GM12878 (cell line): ENCODE results near the gene TDRD7. TPM values are rescaled to one million over a fixed set of nuclear protein-coding genes. Genes with fewer than 3 reads are reported as not detected.

Experiments
- ATF7 ChIP-seq: fragments of 450-650 bp; IDR thresholded peaks from 2 replicates; pipeline ENCODE4 v1.6.1; 2016; ENCODE audit warnings: low read depth, mild to moderate bottlenecking
- CBFB ChIP-seq: IDR thresholded peaks from 2 replicates; pipeline ENCODE4 v1.6.1; 2016; ENCODE audit warnings: antibody characterized with exemption, low read depth
- CBX3 ChIP-seq: fragments of 200-600 bp; sonication (generic); IDR thresholded peaks from 2 replicates; pipeline ENCODE4 v1.6.1; 2016; ENCODE audit warnings: low read depth, borderline replicate concordance
- CREB1 ChIP-seq: IDR thresholded peaks from 2 replicates; pipeline ENCODE4 v1.6.1; 2012; ENCODE audit warnings: low read depth, mild to moderate bottlenecking, inconsistent platforms
- E4F1 ChIP-seq: fragments of 450-650 bp; IDR thresholded peaks from 2 replicates; pipeline ENCODE4 v1.6.1; 2018; ENCODE audit warnings: borderline replicate concordance, mild to moderate bottlenecking; ENCODE audit not compliant: partially characterized antibody
- EED ChIP-seq: sonication (generic); IDR thresholded peaks from 2 replicates; pipeline ENCODE4 v1.6.1; 2016; ENCODE audit warnings: antibody characterized with exemption, low read depth
- FOXK2 ChIP-seq: fragments of 450-650 bp; IDR thresholded peaks from 2 replicates; pipeline ENCODE4 v1.6.1; 2017; ENCODE audit warnings: mild to moderate bottlenecking, moderate library complexity
- NBN ChIP-seq: fragments of 450-650 bp; IDR thresholded peaks from 2 replicates; pipeline ENCODE4 v1.6.1; 2016
- POU2F2 ChIP-seq: IDR thresholded peaks from 3 replicates; pipeline ENCODE4 v1.6.1; 2011; ENCODE audit warnings: low read depth, mild to moderate bottlenecking, low read length, borderline replicate concordance
- RUNX3 ChIP-seq: IDR thresholded peaks from 2 replicates; pipeline ENCODE4 v1.6.1; 2012; ENCODE audit warnings: low read length, inconsistent platforms
- SMARCA5 ChIP-seq: fragments of 450-650 bp; IDR thresholded peaks from 2 replicates; pipeline ENCODE4 v1.6.1; 2017; ENCODE audit warnings: mild to moderate bottlenecking
- SMC3 ChIP-seq: IDR thresholded peaks from 2 replicates; pipeline ENCODE4 v1.6.1; 2011; ENCODE audit warnings: low read length, improper control_type of control experiment, borderline replicate concordance
- STAT3 ChIP-seq: IDR thresholded peaks from 2 replicates; pipeline ENCODE4 v1.6.1; 2011; ENCODE audit warnings: low read depth, low read length, improper control_type of control experiment
- WRNIP1 ChIP-seq: IDR thresholded peaks from 2 replicates; pipeline ENCODE4 v1.6.1; 2011; ENCODE audit warnings: low read depth, low read length, improper control_type of control experiment, borderline replicate concordance
- YY1 ChIP-seq: IDR thresholded peaks from 2 replicates; pipeline ENCODE4 v1.6.1; 2011; ENCODE audit warnings: low read depth, mild to moderate bottlenecking, low read length
- polyA plus RNA-seq, 11 experiments: library from polyadenylated mRNA; depleted of rRNA in 4 of 11; unstranded in 6 of 11; stranded (reverse) in 5 of 11; fragments of >200 nt; fragmentation: Nextera tagmentation in 4 of 11; fragmentation: Illumina TruSeq in 1 of 11; extraction: Ambion mirVana in 4 of 11; extraction: Trizol in 1 of 11; gene quantifications; 1 replicate in 1 of 11; 2 replicates in 10 of 11; pipeline versions ENCODE4 v1.2.1 to v1.2.3, GENCODE V29; 2011 to 2016; ENCODE audit warnings: inconsistent platforms in 2 of 11, missing spikeins in 2 of 11, low read depth in 1 of 11
- total RNA-seq, 4 experiments: library from RNA; depleted of rRNA in 3 of 4; stranded (reverse); fragments of >200 nt in 3 of 4; fragmentation: Illumina TruSeq in 1 of 4; extraction: Trizol in 1 of 4; gene quantifications; 2 replicates each; pipeline versions ENCODE4 v1.2.1 to v1.2.3, GENCODE V29; 2013 to 2021
- TF ChIP-seq, protein P1 (sequence below): IDR thresholded peaks from 2 replicates; pipeline ENCODE4 v1.6.1; 2011; ENCODE audit warnings: low read depth, low read length, improper control_type of control experiment, borderline replicate concordance
- TF ChIP-seq, protein P2 (sequence below): IDR thresholded peaks from 2 replicates; pipeline ENCODE4 v1.6.1; 2012; ENCODE audit warnings: low read length, inconsistent platforms
- TF ChIP-seq, protein P3 (sequence below): IDR thresholded peaks from 2 replicates; pipeline ENCODE4 v1.6.1; 2012; ENCODE audit warnings: low read depth, low read length, improper control_type of control experiment
- TF ChIP-seq, protein P4 (sequence below): fragments of 450-650 bp; formaldehyde crosslinking; IDR thresholded peaks from 2 replicates; pipeline ENCODE4 v1.5.0; 2022; ENCODE audit warnings: mild to moderate bottlenecking, missing genetic modification characterization
- TF ChIP-seq, protein P5 (sequence below): fragments of 150-350 bp; IDR thresholded peaks from 2 replicates; pipeline ENCODE4 v1.6.1; 2016; ENCODE audit warnings: low read depth, low read length

The TDRD7 gene
- total and polyA plus RNA-seq, 10 of the 15 experiments (the other 5 are each of a cell fraction or from before 2014, with no cell fraction given): 5.7 to 26.4 (median 16.2) TPM

GRCh38 chr9:97500263-97500662, 88.4 kb downstream of the TDRD7 start (continued):
- no peak for TF ChIP-seq E4F1
- TF ChIP-seq, protein P1, sequence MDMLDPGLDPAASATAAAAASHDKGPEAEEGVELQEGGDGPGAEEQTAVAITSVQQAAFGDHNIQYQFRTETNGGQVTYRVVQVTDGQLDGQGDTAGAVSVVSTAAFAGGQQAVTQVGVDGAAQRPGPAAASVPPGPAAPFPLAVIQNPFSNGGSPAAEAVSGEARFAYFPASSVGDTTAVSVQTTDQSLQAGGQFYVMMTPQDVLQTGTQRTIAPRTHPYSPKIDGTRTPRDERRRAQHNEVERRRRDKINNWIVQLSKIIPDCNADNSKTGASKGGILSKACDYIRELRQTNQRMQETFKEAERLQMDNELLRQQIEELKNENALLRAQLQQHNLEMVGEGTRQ: no peak
- 0 out of 2 replicates have a peak, but pooled peaks have one; percentile 32 for TF ChIP-seq EED
- no peak for TF ChIP-seq NBN
- TF ChIP-seq, protein P2, sequence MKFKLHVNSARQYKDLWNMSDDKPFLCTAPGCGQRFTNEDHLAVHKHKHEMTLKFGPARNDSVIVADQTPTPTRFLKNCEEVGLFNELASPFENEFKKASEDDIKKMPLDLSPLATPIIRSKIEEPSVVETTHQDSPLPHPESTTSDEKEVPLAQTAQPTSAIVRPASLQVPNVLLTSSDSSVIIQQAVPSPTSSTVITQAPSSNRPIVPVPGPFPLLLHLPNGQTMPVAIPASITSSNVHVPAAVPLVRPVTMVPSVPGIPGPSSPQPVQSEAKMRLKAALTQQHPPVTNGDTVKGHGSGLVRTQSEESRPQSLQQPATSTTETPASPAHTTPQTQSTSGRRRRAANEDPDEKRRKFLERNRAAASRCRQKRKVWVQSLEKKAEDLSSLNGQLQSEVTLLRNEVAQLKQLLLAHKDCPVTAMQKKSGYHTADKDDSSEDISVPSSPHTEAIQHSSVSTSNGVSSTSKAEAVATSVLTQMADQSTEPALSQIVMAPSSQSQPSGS: peak; percentile 29; the same call in 1 of the 2 replicates
- no peak for TF ChIP-seq YY1
- no peak for TF ChIP-seq SMARCA5
- no peak for TF ChIP-seq WRNIP1
- no peak for TF ChIP-seq CREB1
- TF ChIP-seq, protein P3, sequence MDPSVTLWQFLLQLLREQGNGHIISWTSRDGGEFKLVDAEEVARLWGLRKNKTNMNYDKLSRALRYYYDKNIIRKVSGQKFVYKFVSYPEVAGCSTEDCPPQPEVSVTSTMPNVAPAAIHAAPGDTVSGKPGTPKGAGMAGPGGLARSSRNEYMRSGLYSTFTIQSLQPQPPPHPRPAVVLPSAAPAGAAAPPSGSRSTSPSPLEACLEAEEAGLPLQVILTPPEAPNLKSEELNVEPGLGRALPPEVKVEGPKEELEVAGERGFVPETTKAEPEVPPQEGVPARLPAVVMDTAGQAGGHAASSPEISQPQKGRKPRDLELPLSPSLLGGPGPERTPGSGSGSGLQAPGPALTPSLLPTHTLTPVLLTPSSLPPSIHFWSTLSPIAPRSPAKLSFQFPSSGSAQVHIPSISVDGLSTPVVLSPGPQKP: no peak
- TF ChIP-seq STAT3: no peak
- TF ChIP-seq FOXK2: no peak
- TF ChIP-seq, protein P4, sequence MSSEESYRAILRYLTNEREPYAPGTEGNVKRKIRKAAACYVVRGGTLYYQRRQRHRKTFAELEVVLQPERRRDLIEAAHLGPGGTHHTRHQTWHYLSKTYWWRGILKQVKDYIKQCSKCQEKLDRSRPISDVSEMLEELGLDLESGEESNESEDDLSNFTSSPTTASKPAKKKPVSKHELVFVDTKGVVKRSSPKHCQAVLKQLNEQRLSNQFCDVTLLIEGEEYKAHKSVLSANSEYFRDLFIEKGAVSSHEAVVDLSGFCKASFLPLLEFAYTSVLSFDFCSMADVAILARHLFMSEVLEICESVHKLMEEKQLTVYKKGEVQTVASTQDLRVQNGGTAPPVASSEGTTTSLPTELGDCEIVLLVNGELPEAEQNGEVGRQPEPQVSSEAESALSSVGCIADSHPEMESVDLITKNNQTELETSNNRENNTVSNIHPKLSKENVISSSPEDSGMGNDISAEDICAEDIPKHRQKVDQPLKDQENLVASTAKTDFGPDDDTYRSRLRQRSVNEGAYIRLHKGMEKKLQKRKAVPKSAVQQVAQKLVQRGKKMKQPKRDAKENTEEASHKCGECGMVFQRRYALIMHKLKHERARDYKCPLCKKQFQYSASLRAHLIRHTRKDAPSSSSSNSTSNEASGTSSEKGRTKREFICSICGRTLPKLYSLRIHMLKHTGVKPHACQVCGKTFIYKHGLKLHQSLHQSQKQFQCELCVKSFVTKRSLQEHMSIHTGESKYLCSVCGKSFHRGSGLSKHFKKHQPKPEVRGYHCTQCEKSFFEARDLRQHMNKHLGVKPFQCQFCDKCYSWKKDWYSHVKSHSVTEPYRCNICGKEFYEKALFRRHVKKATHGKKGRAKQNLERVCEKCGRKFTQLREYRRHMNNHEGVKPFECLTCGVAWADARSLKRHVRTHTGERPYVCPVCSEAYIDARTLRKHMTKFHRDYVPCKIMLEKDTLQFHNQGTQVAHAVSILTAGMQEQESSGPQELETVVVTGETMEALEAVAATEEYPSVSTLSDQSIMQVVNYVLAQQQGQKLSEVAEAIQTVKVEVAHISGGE (CRISPR knock-in tag): no peak
- TF ChIP-seq CBFB: no peak
- no peak for TF ChIP-seq CBX3
- TF ChIP-seq POU2F2: no peak
- TF ChIP-seq RUNX3: peak; percentile 86
- TF ChIP-seq, protein P5, sequence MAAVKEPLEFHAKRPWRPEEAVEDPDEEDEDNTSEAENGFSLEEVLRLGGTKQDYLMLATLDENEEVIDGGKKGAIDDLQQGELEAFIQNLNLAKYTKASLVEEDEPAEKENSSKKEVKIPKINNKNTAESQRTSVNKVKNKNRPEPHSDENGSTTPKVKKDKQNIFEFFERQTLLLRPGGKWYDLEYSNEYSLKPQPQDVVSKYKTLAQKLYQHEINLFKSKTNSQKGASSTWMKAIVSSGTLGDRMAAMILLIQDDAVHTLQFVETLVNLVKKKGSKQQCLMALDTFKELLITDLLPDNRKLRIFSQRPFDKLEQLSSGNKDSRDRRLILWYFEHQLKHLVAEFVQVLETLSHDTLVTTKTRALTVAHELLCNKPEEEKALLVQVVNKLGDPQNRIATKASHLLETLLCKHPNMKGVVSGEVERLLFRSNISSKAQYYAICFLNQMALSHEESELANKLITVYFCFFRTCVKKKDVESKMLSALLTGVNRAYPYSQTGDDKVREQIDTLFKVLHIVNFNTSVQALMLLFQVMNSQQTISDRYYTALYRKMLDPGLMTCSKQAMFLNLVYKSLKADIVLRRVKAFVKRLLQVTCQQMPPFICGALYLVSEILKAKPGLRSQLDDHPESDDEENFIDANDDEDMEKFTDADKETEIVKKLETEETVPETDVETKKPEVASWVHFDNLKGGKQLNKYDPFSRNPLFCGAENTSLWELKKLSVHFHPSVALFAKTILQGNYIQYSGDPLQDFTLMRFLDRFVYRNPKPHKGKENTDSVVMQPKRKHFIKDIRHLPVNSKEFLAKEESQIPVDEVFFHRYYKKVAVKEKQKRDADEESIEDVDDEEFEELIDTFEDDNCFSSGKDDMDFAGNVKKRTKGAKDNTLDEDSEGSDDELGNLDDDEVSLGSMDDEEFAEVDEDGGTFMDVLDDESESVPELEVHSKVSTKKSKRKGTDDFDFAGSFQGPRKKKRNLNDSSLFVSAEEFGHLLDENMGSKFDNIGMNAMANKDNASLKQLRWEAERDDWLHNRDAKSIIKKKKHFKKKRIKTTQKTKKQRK: no peak
- TF ChIP-seq ATF7: no peak
- TF ChIP-seq SMC3: no peak
